Measurements from ENCODE around the gene FHL1. TPM values are rescaled to one million over a fixed set of nuclear protein-coding genes. Genes with fewer than 3 reads are reported as not detected.

Gene FHL1
- polyA plus RNA-seq, 3 donors: 0.75 to 4.0 (median 0.98) TPM

- intact Hi-C loops (cut with micrococcal nuclease): no loop called here
- H3K4me3 Mint-ChIP-seq: no peak overlapping the region
- H4K20me1 ChIP-seq (ENCODE audit: insufficient read depth, low read length): no peaks in the 10 kb centered on the region
- no peaks in the 10 kb centered on the region for H3K9me3 ChIP-seq (replicated peaks in 1 of 2; ENCODE audit: control insufficient read depth in 1 of 2, insufficient read depth in 1 of 2, low read length in 2 of 2)
- peaks cover 59 to 64% of the 10 kb centered on the region in 2 donors for H3K36me3 Mint-ChIP-seq
- no peak overlapping the region for H3K9ac ChIP-seq (ENCODE audit: insufficient read depth, low read length, poor library complexity, severe bottlenecking)
- no peak overlapping the region for H3K4me2 ChIP-seq (replicated peaks; ENCODE audit: extremely low read depth, low read length, poor library complexity, severe bottlenecking)
- H3K4me3 ChIP-seq (replicated peaks in 1 of 3; ENCODE audit: low read depth in 2 of 3, low read length in 3 of 3): no peak overlapping the region
- H2AFZ ChIP-seq (ENCODE audit: insufficient read depth, low read depth, low read length, poor library complexity, severe bottlenecking): no peak overlapping the region
- H3K9me3 Mint-ChIP-seq: no peaks in the 10 kb centered on the region
- H3K27me3 Mint-ChIP-seq (ENCODE audit: low read depth in 3 of 3): peaks cover 0 to 5% (median 0%) of the 10 kb centered on the region in 3 donors
- no CpG with 5 or more reads among the region's 3 CpGs for WGBS (ENCODE audit: insufficient coverage)
- no peaks in the 10 kb centered on the region for H3K79me2 ChIP-seq (ENCODE audit: insufficient read depth, low read length)
- H3K27me3 ChIP-seq (ENCODE audit: control insufficient read depth in 2 of 2, insufficient read depth in 2 of 2, low read length in 2 of 2): no peaks in the 10 kb centered on the region
- H3K4me1 ChIP-seq (ENCODE audit: control insufficient read depth in 1 of 2, insufficient read depth in 2 of 2, low read length in 2 of 2): no peaks in the 10 kb centered on the region
- peak overlapping the region in 2 of 7 donors; percentile 10 to 56 for H3K27ac Mint-ChIP-seq
- H3K4me1 Mint-ChIP-seq: no peaks in the 10 kb centered on the region
- no peak for TF ChIP-seq CTCF (IDR thresholded peaks at IDR 0.05)
- no peak for DNase-seq
- no peak overlapping the region for H3K27ac ChIP-seq (ENCODE audit: low read depth in 1 of 2, low read length in 2 of 2)
- peaks cover 52 to 88% of the 10 kb centered on the region in 2 donors for H3K36me3 ChIP-seq (replicated peaks in 1 of 2; ENCODE audit: control insufficient read depth in 1 of 2, insufficient read depth in 2 of 2, low read length in 2 of 2)
Observed at GRCh38 chrX:136221851-136222513, 74.6 kb downstream of the FHL1 start.

GRCh38 chrX:136227074-136227473 lies 79.7 kb downstream of the FHL1 start:
- TF ChIP-seq CTCF (IDR thresholded peaks at IDR 0.05): no peak
- H3K27me3 Mint-ChIP-seq (ENCODE audit: low read depth in 3 of 3): peaks cover 0 to 1% (median 0%) of the 10 kb centered on the region in 3 donors
- no peak for DNase-seq
- Histone ChIP-seq H3K27ac (ENCODE audit: low read depth in 1 of 2, low read length in 2 of 2) (no peak overlapping the region), H3K4me2 (replicated peaks; ENCODE audit: extremely low read depth, low read length, poor library complexity, severe bottlenecking) (no peak overlapping the region), H3K79me2 (ENCODE audit: insufficient read depth, low read length) (no peaks in the 10 kb centered on the region), H4K20me1 (ENCODE audit: insufficient read depth, low read length) (no peaks in the 10 kb centered on the region), H3K4me3 (replicated peaks in 1 of 3; ENCODE audit: low read depth in 2 of 3, low read length in 3 of 3) (no peak overlapping the region), H3K9ac (ENCODE audit: insufficient read depth, low read length, poor library complexity, severe bottlenecking) (no peak overlapping the region), H3K4me1 (ENCODE audit: control insufficient read depth in 1 of 2, insufficient read depth in 2 of 2, low read length in 2 of 2) (peaks cover 0 to 2% of the 10 kb centered on the region in 2 donors), H2AFZ (ENCODE audit: insufficient read depth, low read depth, low read length, poor library complexity, severe bottlenecking) (no peak overlapping the region), H3K27me3 (ENCODE audit: control insufficient read depth in 2 of 2, insufficient read depth in 2 of 2, low read length in 2 of 2) (no peaks in the 10 kb centered on the region), H3K36me3 (replicated peaks in 1 of 2; ENCODE audit: control insufficient read depth in 1 of 2, insufficient read depth in 2 of 2, low read length in 2 of 2) (peaks cover 29 to 65% of the 10 kb centered on the region in 2 donors), H3K9me3 (replicated peaks in 1 of 2; ENCODE audit: control insufficient read depth in 1 of 2, insufficient read depth in 1 of 2, low read length in 2 of 2) (no peaks in the 10 kb centered on the region)
- H3K36me3 Mint-ChIP-seq: peaks cover 42 to 44% of the 10 kb centered on the region in 2 donors
- peaks cover 0 to 2% (median 0%) of the 10 kb centered on the region in 7 donors for H3K9me3 Mint-ChIP-seq
- H3K4me1 Mint-ChIP-seq: peaks cover 9% of the 10 kb centered on the region
- H3K4me3 Mint-ChIP-seq: no peak overlapping the region
- H3K27ac Mint-ChIP-seq: no peak overlapping the region
- intact Hi-C loops (cut with micrococcal nuclease): no loop called here

Measured in CD14-positive monocyte (primary cell).